ENCODE data around the gene LTA4H.

DNA sequence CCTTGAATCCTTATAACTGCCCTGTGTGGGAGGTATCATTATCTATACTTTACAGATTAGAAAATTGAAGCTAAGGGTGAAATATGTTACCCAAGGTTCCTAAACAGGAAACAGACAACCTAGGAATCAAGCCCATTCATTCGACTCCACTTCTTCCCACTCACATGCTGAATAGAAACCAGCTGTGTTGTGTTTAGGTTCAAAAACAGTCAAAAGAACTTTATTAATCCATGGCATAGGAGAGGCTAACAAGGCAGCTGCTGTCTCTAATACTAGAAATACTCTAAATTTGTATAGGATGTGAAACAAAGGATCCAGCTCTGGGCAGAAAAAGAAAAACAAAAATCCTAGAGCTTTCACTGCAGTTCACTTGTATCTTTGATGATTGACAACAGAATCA, 82.4 kb downstream of the LTA4H start:
- TF ChIP-seq POLR2A (IDR thresholded peaks at IDR 0.05) (no peak), EP300 (IDR thresholded peaks at IDR 0.05) (no peak), POLR2AphosphoS5 (IDR thresholded peaks at IDR 0.05) (no peak)
- TF ChIP-seq, protein P1, sequence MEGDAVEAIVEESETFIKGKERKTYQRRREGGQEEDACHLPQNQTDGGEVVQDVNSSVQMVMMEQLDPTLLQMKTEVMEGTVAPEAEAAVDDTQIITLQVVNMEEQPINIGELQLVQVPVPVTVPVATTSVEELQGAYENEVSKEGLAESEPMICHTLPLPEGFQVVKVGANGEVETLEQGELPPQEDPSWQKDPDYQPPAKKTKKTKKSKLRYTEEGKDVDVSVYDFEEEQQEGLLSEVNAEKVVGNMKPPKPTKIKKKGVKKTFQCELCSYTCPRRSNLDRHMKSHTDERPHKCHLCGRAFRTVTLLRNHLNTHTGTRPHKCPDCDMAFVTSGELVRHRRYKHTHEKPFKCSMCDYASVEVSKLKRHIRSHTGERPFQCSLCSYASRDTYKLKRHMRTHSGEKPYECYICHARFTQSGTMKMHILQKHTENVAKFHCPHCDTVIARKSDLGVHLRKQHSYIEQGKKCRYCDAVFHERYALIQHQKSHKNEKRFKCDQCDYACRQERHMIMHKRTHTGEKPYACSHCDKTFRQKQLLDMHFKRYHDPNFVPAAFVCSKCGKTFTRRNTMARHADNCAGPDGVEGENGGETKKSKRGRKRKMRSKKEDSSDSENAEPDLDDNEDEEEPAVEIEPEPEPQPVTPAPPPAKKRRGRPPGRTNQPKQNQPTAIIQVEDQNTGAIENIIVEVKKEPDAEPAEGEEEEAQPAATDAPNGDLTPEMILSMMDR (IDR thresholded peaks at IDR 0.05), result no peak
